ENCODE data around the gene B9D1.
A peak's percentile ranks its signal among the peaks of the same experiment; 100 is the strongest.

Gene B9D1

DNA sequence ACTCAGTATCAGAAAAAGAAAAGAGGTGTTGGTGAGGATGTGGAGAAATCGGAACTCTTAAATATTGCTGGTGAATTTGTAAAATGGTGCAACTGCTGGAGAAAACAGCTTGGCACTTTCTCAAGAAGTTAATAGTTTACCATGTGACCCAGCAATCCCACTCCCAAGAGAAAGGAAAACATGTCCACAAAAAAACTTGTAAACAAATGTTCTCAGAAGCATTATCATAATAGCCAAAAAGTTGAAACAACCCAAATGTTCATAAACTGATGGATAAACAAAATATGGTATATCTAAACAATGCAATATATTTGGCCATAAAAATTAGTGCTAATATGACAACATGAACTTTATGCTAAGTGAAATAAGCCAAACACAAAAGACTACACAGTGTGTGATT lies 13.2 kb upstream of the B9D1 start:
- no peak for DNase-seq

DNA sequence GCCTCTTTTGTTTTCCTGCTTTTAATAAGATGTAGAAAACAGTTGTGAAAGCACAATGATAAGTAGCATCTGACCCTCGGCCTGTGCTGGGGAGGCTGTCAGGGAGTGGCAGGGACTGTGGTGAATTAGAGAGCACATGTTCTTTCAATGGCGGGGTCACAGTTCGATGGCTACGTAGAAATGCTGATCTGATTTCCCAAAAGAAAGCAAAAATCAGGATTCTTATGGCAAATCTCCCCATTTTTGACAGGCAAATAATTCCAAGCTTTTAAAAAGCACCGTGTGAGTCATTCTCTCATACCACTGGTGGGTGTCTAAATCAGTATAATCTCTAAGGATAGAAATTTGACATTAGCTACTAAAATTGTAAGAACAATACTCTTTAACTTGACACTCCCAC lies 11.6 kb upstream of the B9D1 start:
- DNase-seq = no peak

DNA sequence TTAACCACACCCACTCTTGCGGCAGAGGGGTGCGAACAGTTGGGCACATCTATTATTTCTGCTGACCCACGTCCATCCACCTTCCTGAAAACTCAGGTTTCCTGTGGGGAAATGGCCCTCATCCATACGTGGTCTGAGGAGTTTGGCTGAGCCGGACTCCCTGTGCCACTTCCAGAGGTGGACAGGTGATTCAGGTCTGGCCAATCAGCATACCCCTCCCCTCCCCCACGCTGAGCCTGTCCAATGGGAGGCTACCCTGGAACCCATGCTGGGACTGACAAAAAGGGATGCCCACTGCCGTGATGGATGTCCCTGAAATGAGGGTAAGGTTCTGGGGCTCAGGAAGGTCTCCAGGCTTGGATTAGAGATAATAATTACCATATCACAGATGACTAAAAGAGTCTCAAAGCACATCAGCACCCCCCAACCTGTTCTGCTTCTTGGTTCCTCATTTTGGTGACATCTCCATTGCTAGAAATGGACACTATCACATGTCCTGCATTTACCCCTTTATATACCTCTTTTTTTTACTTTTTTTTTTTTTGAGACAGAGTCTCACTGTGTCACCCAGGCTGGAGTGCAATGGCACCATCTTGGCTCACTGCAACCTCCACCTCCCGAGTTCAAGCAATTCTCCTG lies 10.5 kb upstream of the B9D1 start:
- DNase-seq = peak; percentile 53

DNA sequence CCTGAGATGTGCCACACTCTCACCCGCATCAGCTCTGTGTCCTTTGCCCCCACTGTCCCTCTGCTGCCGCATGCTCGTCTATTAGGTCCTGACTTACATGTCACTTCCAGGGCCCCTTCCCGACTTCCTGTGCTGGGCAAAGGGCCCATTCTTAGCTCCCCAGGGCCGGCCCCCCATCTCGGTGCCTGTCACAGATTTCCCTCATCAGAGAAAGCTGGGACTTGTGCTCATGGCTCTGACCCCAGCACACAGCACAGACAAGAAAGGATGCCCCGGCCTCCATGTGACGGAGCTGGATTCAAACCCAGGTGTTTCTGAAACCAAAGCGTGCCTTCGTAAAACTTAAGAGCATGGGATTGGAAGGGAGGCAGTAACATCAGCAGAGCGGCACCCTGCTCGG lies 9.9 kb upstream of the B9D1 start:
- no peak for DNase-seq

DNA sequence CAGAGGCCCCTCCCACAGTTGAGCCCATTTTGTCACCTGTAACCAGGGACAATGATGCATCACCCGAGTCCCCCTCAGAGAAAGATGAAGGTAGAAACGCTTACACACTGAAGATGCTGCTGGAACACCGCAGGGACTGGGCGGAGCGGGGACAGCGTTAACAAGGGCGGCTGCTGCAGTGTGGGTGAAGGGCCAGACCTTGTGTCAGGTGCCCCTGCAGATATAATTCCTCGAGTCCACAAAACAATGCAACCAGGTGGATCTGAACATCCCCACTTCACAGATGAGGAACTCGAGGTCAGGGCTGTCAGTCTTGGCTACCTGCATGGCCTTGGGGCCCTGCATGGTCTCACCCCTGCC lies 9.5 kb upstream of the B9D1 start:
- no peak for DNase-seq

DNA sequence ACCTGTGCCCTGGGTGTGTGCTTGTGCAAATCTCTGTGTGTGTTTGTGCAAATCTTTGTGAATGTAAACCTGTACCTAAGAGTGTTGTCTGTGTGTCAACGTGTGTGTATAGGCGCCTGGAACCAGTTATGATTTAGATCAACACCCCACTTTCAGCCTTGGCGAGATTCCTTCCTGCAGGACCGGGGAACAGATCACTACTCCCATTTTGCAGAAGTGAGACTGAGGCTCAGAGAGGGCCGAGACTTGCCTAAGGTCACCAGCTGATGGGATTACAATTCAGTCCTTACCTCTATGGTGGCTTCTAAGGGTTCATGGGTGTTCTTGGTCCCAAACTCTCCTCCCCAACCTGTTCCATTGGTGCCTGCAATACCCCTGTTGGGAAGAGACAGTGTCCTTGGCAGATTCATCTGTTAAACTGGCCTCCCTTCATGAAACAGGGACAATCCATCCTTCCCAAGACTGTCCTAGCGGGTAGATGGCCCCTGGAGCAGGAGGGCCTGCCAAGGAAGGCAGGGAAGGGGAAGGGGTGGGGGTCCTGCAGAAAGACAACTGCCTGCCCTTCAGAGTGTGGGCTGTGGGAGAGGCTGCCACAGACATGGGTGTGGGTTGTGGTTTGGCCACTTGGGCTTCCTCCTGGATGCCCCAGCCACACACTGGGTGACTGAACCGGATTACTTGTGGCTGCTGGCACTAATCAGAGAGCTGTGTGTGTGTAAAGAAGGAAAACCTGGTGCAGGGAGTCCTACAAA lies 8.9 kb upstream of the B9D1 start:
- peak; percentile 69 for DNase-seq

DNA sequence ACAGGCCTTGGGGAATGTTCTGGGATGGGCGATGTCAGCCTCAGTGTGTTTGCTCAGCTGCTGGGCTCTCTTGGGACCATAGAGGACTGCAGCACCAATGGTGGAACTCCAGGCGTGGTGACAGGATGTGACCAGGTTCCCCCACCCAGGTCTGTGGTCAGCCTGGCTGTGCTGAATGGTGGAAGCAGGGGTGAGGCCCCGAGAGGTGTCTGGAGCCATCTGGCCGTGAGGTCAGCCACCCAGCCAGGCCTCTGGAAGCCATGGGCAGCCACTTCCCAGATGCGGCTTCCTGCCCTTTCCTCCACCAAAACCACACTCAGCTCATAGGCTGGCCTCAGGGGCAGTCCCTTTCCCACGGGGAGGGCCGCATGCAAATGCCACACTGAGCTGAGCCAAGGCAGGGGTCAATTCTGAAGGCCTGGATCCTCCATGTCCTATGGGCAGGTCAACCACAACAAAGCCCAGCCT lies 8.0 kb upstream of the B9D1 start:
- peak; percentile 57 for DNase-seq

DNA sequence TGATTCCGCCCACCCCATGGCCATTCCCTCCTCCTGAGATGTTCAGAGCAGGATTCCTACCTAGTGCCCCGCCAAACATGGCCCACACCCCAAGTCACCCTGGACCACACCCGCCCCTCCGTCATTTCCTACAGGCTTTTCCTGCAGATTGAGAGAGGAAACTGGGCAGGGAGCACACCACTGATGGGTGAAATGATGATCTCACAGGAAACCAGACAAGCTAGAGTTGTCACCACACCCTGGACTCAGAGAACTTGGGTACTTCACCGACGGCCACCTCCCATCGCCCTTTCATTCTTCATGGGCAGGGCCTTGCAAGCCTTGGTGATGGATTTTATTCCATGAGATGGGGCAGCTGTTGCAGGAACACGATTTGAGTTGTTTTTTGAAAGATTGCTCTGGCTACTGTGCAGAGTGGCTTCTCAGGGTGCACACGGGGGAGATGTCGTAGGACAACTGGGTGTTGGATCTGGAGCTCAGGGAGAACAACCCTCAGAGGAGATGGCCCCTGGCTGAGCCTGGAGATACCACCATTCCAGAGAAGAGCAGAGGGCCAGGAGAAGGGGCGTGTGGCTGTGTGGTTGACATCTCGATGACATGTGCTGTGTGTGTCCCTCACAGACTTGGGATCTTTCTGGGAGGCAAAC lies 7.4 kb upstream of the B9D1 start:
- peak; percentile 60 for DNase-seq

DNA sequence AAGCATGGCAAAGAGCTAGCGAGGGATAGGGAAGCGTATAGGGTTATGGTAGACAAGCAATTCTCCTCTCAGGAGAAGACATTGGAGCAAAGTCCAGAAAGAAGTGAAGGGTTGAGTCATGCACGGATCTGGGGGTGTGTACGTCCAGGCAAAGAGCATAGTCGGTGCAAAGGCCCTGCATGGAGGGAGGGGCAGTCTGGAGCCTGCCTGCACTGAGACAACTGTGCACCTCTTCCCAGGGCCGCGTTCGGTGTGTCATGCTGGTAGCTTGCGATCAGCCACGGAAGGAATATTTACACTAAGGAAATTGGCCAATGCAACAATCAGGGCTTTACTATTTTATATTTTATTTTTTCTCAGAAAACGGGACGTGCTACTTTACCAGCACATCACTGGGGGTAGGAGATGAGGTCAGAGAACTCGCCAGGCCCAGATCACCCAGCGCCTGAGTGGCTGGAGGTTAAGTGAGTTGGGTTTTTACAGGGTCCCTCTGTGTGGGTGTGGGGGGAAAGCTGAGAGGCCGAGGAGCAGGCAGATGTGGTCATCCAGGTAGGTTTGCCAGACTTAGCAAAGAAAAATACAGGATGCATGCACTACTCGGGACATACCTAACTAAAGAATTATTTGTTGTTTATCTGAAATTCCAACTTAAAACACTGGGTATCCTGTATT lies 6.7 kb upstream of the B9D1 start:
- DNase-seq = no peak

DNA sequence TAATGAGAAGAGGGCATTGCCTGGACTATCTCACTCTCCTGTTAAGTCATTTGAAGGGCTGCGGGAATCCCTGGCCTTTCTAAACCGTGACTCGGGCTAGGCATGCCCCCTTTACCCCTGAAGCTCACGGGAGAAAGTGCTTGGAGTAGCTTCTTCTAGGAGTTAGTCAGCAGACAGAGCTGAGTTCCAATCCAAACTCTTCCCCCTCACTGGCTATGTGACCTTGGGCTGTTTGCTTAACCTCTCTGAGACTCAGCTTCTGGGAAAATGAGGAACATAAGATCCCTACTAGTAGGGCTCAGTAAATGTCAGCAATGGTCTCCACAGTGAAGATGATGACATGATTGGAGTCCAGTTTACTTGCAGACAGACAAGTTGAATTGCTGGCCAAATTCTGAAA lies 5.7 kb upstream of the B9D1 start:
- DNase-seq = no peak

DNA sequence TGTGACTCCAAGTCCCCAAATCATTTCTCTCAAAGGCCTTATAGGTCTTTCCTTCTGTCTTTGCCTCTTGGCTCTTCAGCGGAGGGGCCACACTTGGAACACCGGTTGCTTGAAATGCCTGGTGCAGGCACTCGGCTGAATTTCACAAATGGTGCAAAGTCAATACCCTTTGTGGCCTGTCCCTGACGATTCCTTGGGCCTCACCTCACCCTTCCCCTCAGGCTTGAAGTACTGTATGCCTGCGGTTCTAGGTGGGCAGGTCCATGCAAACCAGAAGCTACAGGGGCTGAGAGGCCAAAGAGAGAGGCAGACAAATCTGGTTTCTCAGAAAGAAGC lies 4.1 kb upstream of the B9D1 start:
- DNase-seq = no peak

DNA sequence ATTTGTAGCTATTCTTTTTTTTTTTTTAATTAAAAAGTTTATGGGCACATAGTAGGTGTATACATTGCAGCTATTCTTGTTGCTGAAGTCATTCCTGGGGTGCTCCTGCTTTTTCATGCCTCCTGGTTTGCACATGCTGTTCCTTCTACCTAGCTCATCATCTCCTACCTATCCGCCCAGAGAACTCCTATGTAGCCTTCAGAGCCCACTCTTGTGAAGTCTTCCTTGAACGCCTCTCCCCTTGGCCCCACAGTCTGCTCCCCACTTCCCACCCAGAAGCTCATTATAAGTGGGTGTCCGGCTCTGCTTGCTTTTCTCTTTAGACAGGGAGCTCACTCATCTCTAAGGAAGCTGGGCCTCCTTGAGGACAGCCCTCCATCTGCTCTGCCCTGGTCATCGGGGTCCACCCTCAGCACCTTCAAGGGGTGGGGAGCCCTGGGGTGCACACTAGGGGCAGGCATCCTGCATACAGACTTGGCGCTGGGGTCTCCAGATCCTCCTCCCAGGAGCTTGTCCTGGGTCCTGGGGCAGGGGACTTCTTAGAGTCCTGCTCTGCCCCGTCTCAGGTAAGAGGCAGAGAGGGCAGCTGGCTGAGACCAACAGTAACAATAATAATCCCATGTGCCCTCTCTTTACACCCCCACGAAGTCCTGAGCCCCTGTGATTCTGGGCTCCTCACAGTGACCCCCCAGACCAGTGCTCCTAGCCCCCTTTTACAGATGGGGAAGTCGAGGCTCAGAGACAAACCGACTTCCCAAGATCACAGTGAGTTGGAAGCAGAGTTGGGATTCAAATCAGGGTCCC lies 3.5 kb upstream of the B9D1 start:
- DNase-seq = no peak

DNA sequence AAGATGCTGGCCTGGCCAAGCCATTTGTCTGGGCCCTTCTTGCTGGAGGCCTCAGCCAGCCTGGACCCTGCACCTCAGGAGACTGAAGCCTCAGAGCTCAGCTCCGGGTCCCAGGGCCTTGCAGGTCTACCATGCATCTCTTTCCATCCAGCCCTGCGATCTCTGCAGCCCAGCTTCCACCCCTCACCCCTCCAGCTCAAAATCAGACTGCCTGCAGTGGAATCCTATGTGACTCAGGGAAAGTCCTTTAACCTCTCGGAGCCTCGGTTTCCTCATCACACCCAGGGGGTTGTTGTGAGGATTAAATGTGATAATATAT lies 2.9 kb upstream of the B9D1 start:
- DNase-seq = no peak

DNA sequence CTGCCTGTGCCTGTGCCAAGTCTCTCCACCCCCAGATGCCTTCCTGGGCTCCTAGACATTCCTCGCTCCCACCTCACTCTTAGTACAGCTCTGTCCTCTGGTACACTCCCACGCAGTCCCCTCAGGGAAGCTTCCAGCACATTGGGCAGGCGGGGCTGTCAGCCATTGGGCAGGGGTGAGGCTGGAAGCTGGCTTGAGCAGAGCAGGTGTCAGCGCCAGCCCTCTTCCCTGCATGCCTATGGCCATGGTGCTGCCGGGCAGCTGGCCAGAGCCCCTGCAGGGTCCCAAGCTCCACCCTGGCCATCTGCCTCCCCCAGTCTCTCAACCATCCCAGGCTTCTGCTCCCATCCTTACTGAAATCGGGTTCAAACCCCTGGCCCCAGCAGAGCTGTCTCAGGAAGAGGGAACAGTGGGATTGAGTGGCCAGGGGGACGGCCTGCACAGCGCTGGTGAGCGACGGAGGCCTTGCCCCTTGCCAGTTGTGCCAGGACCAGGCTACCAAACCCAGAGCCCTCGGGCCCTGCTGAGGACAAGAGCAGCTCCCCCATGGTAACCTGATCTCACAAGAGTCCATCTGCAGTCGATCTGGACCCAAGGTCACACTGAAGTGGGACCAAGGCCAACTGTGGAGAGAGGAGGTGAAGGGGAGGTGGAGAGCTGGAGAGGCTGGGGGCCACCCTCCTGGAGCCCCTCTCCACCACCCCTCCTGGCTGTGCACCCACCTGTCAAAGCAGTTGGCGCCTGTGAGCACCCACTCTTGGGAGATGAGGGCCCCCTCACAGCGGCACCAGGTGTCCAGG lies 2.4 kb upstream of the B9D1 start:
- DNase-seq = no peak

DNA sequence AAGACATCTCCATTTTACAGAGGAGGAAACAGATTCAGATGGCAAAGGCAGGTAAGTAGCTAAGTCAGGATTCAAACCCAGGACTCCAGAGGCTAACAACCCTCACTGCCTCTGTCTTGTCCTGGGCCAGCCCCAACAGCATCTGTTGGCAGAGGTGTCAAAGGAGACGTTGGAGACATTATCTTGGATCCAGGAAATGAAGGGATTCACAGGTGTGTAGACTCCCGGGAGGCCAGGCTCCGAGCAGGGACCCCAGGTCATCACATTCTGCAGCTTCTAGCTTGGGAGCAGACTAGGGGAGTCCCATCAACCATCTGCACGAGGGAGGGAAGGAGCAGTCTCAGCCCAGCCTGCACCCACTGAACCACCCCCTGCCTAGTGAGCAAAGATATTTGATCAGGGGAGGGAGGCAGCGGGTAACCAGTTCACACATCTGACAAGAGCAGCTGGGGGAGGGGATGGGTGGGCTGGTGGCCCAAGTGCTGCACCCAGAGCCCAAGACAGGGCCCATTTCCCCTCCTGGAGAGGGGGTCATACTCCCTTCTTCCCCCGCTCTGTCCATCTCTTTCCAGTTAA lies 1.0 kb upstream of the B9D1 start:
- DNase-seq = no peak

DNA sequence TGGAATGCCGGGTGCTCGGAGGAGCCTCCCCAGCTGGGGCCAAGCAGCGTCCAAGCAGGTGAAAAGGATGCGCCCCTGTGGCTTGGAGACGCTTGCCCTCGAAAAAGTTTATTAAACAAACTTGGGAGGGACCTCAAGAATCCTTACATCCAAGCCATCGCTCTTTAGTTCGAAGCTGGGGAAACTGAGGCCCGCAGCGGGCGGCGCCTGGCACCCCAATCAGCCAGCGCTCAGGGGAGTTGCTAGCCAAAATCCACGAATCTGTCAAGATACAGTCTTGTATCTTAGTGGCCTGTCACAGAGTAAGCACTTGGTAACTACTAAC lies 553 bp upstream of the B9D1 start:
- DNase-seq = no peak

DNA sequence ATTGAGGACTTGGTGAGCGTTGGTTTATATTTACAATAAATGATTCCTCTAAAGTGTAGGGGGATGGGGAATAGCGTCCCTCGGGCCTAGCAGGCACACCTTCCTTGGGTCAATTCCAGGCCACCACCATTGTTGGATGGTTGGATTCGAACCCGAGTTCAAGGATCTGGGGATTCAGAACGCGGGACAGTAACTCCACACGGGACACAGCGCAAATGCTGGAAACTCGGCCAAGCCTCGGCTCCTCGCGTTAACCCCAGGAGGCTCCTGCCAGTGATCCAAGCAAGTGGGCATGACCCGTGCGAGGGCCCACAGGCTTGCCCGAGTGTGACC lies 613 bp downstream of the B9D1 start:
- DNase-seq = no peak

DNA sequence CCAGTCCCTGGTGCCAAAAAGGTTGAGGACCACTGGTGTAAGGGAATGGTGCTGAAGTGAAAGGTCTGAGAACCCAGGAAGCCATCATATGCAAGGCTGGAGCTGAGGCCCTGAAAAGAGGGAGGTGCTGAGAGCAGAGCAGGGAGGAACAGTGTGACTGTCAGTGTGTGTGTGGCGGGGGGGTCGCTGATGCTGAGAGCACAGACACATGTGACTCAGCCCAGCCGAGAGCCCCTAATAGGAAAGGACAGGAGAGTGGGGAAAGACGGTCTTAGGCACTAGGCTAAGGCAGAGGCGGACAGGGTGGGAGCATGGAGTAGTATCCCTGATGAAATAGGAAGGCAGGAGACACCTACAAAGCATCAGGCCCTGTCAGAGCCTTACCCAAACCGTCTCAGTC lies 1.2 kb downstream of the B9D1 start:
- no peak for DNase-seq

DNA sequence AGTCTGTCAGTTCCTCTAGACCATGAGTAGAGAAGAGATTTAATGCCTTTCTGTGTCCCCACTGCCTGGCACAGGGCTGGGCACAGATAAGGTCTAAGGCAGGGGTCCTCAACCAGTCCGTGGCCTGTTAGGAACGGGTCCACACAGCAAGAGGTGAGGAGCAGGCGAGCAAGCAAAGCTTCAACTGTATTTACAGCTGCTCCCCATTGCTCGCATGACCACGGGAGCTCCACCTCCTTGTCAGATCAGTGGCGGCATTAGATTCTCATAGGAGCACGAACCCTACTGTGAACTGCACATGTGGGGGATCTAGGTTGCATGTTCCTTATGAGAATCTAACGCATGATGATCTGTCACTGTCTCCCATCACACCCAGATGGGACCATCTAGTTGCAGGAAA lies 1.8 kb downstream of the B9D1 start:
- DNase-seq = no peak

DNA sequence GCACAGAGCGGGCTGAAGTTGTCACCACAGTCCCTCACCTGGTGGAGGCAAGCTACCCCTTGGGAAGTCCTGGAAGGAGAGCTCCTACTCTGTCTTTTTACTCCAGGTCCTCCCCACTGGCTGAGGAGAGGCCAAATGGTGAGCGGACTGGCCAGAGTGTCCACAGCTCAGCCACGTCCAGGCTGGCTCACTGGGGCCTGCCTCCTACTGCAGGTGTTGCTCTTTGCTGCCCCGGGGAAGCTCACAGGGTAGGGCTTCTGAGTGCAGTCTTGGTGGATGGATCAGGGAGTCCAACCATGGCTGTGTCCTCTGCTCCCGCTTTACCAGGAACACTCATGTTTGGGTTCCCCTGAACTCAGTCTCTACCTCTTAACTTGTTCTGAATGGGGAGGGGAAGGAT lies 2.7 kb downstream of the B9D1 start:
- no peak for DNase-seq

DNA sequence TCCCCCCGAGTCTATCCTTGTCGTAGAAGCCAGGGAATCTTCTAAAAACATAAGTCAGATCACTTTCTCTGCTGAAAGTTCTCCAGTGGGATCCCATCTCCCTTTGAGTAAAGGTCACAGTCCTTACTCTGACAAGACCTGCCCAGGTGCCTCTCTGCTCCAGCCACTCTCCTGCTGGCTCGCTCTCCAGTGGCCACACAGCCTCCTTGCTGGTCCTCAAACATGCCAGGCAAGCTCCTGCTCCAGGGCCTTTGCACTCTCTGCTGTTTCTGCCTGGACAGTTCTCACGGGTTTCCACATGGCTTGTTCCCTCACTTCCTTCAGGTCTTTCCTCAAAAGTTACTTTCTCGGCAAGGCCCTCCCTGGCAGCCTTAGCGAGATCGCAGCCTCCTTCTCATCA lies 3.4 kb downstream of the B9D1 start:
- no peak for DNase-seq

DNA sequence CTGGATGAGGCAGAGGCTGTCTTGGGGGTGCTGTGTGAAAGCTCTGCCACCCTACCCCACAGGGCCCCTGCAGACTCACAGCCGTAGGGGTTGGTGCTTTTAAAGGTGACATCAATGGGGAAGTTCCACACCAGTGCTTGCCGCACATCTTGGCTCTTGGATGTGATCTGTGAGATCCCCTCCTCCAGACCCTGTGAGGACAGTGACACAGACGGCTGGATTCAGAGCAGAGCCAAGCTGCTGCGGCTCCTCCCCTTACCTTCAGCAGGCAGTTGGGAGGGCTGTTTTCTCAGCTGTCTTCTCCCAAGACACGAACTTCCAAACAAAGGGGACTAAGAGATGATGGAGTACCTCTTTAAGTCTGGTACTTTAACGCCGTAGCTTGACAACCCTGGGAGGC lies 4.8 kb downstream of the B9D1 start:
- no peak for DNase-seq
